Bronchial epithelial cell (primary cell): ENCODE measurements around the gene AKAP6. TPM values are rescaled to one million over a fixed set of nuclear protein-coding genes. Genes with fewer than 3 reads are reported as not detected.

Experiments used
- DNase-seq: peaks from one replicate; pipeline ENCODE4 v3.0.0-alpha.2; 2010; ENCODE audit warnings: low read depth
- FAIRE-seq: peaks from 2 replicates; lab custom pipeline; 2011; peaks lifted over from hg19 to GRCh38; lab: Jason Lieb, UNC
- H3K27me3 ChIP-seq: 2 replicates; pipeline ENCODE4 v1.5.1; 2011; ENCODE audit warnings: low read length; ENCODE audit not compliant: control insufficient read depth, insufficient read depth
- H3K36me3 ChIP-seq: 2 replicates; pipeline ENCODE4 v1.5.1; 2011; ENCODE audit warnings: low read length; ENCODE audit not compliant: control insufficient read depth, insufficient read depth
- H3K4me3 ChIP-seq: 2 replicates; pipeline ENCODE4 v1.5.1; 2011; ENCODE audit warnings: mild to moderate bottlenecking, low read depth, low read length, control low read depth
- CTCF ChIP-seq: IDR thresholded peaks from 2 replicates; pipeline ENCODE4 v1.5.1; 2011; ENCODE audit warnings: mild to moderate bottlenecking, moderate library complexity, low read length, control low read depth, inconsistent platforms; ENCODE audit not compliant: insufficient read depth, severe bottlenecking
- total RNA-seq: library from RNA; depleted of rRNA; stranded (reverse); fragments of >200 nt; gene quantifications from 2 replicates; pipeline ENCODE4 v1.2.1, GENCODE V29; 2014

Gene AKAP6
- total RNA-seq, 1 donor from 2014 or later, result 4.2 TPM

- no peak for DNase-seq
- Histone ChIP-seq H3K36me3 (no peaks in the 10 kb centered on the region), H3K4me3 (no peak overlapping the region), H3K27me3 (no peaks in the 10 kb centered on the region)
- TF ChIP-seq CTCF, result no peak
- no peak for FAIRE-seq
Observed at GRCh38 chr14:32534145-32534544, 205.0 kb downstream of the AKAP6 start.

GRCh38 chr14:32536175-32536574 is 207.1 kb downstream of the AKAP6 start:
- H3K36me3 ChIP-seq, result no peaks in the 10 kb centered on the region
- DNase-seq (no peak), FAIRE-seq (no peak)
- no peaks in the 10 kb centered on the region for H3K27me3 ChIP-seq
- TF ChIP-seq CTCF, result no peak
- no peak overlapping the region for H3K4me3 ChIP-seq

- DNase-seq (no peak), FAIRE-seq (no peak)
- no peak for TF ChIP-seq CTCF
- Histone ChIP-seq H3K36me3 (no peaks in the 10 kb centered on the region), H3K4me3 (no peak overlapping the region), H3K27me3 (no peaks in the 10 kb centered on the region)
Observed at GRCh38 chr14:32537166-32537565, 208.1 kb downstream of the AKAP6 start.

- Histone ChIP-seq H3K27me3 (no peaks in the 10 kb centered on the region), H3K4me3 (no peak overlapping the region), H3K36me3 (no peaks in the 10 kb centered on the region)
- no peak for DNase-seq
- FAIRE-seq, result no peak
- TF ChIP-seq CTCF, result no peak
Observed at GRCh38 chr14:32542507-32542906, 213.4 kb downstream of the AKAP6 start.

- Histone ChIP-seq H3K36me3 (no peaks in the 10 kb centered on the region), H3K27me3 (no peaks in the 10 kb centered on the region), H3K4me3 (no peak overlapping the region)
- DNase-seq, result no peak
- FAIRE-seq, result peak; percentile 50
- TF ChIP-seq CTCF, result no peak
Observed at GRCh38 chr14:32545095-32545494, 216.0 kb downstream of the AKAP6 start.

- H3K4me3 ChIP-seq, result no peak overlapping the region
- no peaks in the 10 kb centered on the region for H3K27me3 ChIP-seq
- no peaks in the 10 kb centered on the region for H3K36me3 ChIP-seq
- DNase-seq (no peak), FAIRE-seq (no peak)
- no peak for TF ChIP-seq CTCF
Observed at GRCh38 chr14:32545506-32546210, 216.6 kb downstream of the AKAP6 start.
